ENCODE results near the gene PWWP2B. TPM values are rescaled to one million over a fixed set of nuclear protein-coding genes. Genes with fewer than 3 reads are reported as not detected.

Gene PWWP2B
- total and polyA plus RNA-seq, 10 of the 15 experiments (the other 5 are each of a cell fraction or from before 2014, with no cell fraction given): 0.04 to 0.87 (median 0.35) TPM; not detected in 4

DNA sequence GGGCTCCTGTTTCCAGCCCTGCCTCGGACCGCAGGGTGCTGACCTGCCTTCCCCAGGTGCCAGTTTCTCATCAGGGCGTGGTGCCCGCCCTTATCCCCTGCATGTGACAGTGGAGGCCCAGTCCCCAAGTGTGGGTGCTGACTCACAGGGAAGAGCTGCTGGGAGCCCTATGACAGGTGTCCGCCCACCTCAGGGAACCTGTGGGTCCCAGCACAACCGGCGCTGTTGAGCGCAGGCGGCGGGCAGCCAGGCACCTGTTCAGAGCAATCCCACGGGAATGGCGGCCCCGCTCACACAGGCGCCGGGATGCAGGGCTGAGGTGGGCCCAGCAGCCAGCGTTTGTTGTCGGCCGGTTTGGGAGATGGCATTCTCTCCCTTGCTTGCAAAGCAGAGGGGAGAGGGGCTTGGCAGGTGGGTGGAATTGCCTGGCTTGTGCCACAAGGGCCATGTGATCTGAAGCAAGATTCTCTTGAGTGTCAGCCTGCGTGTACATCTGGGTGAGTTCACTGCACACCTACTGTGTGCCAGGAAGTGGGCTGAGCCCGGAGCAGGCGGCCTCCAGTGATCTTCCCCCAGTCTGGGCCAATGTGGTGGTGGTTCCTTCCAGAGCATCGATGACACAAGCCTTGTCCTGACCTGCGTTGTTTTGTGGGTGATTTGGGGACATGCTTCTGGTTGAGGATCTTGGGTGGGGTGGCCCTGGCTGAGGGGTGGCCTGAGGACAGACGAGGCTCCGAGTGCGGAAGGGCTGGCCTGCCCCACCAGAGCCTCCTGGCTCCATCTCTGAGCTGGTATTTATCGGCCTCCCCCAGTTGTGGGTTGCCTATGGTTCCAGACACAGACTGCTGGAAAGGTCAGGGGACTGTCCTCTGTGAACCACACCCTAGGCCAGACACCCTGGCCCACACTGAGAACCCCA lies 2.4 kb downstream of the PWWP2B start:
- H2AFZ ChIP-seq (ENCODE audit: control insufficient read depth, low read depth, low read length): no peak overlapping the region
- DNase-seq (ENCODE audit: low read depth, low spot score) (no peak), ATAC-seq (no peak), FAIRE-seq (no peak)
- no TSS peak for BruUV-seq (replicated peaks)
- WGBS (ENCODE audit: insufficient coverage, insufficient replicate concordance, low lambda C conversion rate, missing lambda C conversion rate): 52% methylated on average over 26 of the region's 27 CpGs
- H3K4me1 ChIP-seq (ENCODE audit: control insufficient read depth, insufficient read depth, low read length): peaks cover 8% of the 10 kb centered on the region; the same call in 1 of the 2 replicates
- no peak overlapping the region for H3K9ac ChIP-seq (ENCODE audit: control insufficient read depth, insufficient read depth, low read length)
- peaks cover 0 to 3% of the 10 kb centered on the region in 2 experiments; a peak in 3 of 4 replicates for H3K27me3 ChIP-seq (replicated peaks in 1 of 2; ENCODE audit: control insufficient read depth in 2 of 2, insufficient read depth in 2 of 2, low read length in 1 of 2)
- no peak overlapping the region for H3K27ac ChIP-seq (ENCODE audit: control insufficient read depth, insufficient read depth)
- CTCF ChIA-PET: no interaction called here
- H3K36me3 ChIP-seq (ENCODE audit: control insufficient read depth in 2 of 2, insufficient read depth in 2 of 2, low read length in 1 of 2): no peaks in the 10 kb centered on the region
- SMC1A ChIA-PET (ENCODE audit: uncharacterized antibody, unreplicated experiment): no interaction called here
- H3K9me3 ChIP-seq (replicated peaks; ENCODE audit: control insufficient read depth, insufficient read depth, low read length): no peaks in the 10 kb centered on the region
- H3K79me2 ChIP-seq (ENCODE audit: control insufficient read depth, insufficient read depth, low read length): no peaks in the 10 kb centered on the region
- intact Hi-C loops (cut with micrococcal nuclease; ENCODE audit: unreplicated experiment) (loop anchor here (5.0 kb wide), 1 partner anchor 53 kb away; no protein-coding TSS in a partner anchor), in situ Hi-C loops (cut with MboI) (no loop called here)
- H3K4me2 ChIP-seq (ENCODE audit: control insufficient read depth, insufficient read depth): no peak overlapping the region
- RAD21 ChIA-PET (ENCODE audit: unreplicated experiment): no interaction called here
- H3K4me3 ChIP-seq: no peak overlapping the region
- POLR2A ChIA-PET: no interaction called here
- H4K20me1 ChIP-seq (ENCODE audit: control insufficient read depth, insufficient read depth): no peaks in the 10 kb centered on the region
- no peak for TF ChIP-seq MEF2B (IDR thresholded peaks at IDR 0.05; ENCODE audit: partially characterized antibody, poor library complexity, severe bottlenecking)
- no peak for TF ChIP-seq NBN (IDR thresholded peaks at IDR 0.05)
- TF ChIP-seq SUZ12 (IDR thresholded peaks at IDR 0.05; ENCODE audit: unreplicated experiment): no peak
- TF ChIP-seq, protein P1, sequence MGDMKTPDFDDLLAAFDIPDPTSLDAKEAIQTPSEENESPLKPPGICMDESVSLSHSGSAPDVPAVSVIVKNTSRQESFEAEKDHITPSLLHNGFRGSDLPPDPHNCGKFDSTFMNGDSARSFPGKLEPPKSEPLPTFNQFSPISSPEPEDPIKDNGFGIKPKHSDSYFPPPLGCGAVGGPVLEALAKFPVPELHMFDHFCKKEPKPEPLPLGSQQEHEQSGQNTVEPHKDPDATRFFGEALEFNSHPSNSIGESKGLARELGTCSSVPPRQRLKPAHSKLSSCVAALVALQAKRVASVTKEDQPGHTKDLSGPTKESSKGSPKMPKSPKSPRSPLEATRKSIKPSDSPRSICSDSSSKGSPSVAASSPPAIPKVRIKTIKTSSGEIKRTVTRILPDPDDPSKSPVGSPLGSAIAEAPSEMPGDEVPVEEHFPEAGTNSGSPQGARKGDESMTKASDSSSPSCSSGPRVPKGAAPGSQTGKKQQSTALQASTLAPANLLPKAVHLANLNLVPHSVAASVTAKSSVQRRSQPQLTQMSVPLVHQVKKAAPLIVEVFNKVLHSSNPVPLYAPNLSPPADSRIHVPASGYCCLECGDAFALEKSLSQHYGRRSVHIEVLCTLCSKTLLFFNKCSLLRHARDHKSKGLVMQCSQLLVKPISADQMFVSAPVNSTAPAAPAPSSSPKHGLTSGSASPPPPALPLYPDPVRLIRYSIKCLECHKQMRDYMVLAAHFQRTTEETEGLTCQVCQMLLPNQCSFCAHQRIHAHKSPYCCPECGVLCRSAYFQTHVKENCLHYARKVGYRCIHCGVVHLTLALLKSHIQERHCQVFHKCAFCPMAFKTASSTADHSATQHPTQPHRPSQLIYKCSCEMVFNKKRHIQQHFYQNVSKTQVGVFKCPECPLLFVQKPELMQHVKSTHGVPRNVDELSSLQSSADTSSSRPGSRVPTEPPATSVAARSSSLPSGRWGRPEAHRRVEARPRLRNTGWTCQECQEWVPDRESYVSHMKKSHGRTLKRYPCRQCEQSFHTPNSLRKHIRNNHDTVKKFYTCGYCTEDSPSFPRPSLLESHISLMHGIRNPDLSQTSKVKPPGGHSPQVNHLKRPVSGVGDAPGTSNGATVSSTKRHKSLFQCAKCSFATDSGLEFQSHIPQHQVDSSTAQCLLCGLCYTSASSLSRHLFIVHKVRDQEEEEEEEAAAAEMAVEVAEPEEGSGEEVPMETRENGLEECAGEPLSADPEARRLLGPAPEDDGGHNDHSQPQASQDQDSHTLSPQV (IDR thresholded peaks at IDR 0.05): no peak
- TF ChIP-seq YBX1 (IDR thresholded peaks at IDR 0.05): no peak
- no peak for TF ChIP-seq SRF (IDR thresholded peaks at IDR 0.05; ENCODE audit: low read depth in 2 of 2, low read length in 2 of 2)
- no peak for TF ChIP-seq CHD4 (IDR thresholded peaks at IDR 0.05)
- TF ChIP-seq, protein P2, sequence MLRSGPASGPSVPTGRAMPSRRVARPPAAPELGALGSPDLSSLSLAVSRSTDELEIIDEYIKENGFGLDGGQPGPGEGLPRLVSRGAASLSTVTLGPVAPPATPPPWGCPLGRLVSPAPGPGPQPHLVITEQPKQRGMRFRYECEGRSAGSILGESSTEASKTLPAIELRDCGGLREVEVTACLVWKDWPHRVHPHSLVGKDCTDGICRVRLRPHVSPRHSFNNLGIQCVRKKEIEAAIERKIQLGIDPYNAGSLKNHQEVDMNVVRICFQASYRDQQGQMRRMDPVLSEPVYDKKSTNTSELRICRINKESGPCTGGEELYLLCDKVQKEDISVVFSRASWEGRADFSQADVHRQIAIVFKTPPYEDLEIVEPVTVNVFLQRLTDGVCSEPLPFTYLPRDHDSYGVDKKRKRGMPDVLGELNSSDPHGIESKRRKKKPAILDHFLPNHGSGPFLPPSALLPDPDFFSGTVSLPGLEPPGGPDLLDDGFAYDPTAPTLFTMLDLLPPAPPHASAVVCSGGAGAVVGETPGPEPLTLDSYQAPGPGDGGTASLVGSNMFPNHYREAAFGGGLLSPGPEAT (IDR thresholded peaks at IDR 0.05; ENCODE audit: low read depth): no peak
- TF ChIP-seq, protein P3, sequence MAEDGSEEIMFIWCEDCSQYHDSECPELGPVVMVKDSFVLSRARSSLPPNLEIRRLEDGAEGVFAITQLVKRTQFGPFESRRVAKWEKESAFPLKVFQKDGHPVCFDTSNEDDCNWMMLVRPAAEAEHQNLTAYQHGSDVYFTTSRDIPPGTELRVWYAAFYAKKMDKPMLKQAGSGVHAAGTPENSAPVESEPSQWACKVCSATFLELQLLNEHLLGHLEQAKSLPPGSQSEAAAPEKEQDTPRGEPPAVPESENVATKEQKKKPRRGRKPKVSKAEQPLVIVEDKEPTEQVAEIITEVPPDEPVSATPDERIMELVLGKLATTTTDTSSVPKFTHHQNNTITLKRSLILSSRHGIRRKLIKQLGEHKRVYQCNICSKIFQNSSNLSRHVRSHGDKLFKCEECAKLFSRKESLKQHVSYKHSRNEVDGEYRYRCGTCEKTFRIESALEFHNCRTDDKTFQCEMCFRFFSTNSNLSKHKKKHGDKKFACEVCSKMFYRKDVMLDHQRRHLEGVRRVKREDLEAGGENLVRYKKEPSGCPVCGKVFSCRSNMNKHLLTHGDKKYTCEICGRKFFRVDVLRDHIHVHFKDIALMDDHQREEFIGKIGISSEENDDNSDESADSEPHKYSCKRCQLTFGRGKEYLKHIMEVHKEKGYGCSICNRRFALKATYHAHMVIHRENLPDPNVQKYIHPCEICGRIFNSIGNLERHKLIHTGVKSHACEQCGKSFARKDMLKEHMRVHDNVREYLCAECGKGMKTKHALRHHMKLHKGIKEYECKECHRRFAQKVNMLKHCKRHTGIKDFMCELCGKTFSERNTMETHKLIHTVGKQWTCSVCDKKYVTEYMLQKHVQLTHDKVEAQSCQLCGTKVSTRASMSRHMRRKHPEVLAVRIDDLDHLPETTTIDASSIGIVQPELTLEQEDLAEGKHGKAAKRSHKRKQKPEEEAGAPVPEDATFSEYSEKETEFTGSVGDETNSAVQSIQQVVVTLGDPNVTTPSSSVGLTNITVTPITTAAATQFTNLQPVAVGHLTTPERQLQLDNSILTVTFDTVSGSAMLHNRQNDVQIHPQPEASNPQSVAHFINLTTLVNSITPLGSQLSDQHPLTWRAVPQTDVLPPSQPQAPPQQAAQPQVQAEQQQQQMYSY (CRISPR knock-in tag; IDR thresholded peaks at IDR 0.05): no peak
- no peak for TF ChIP-seq RFX5 (IDR thresholded peaks at IDR 0.05; ENCODE audit: low read depth, low read length)
- no peak for TF ChIP-seq GABPA (IDR thresholded peaks at IDR 0.05; ENCODE audit: low read depth)
